ENCODE data around the gene CC2D2A. TPM values are rescaled to one million over a fixed set of nuclear protein-coding genes. Genes with fewer than 3 reads are reported as not detected.

Gene CC2D2A
- total RNA-seq, 1 experiment from 2014 or later, result 10.2 TPM

- ATAC-seq (no peak), DNase-seq (ENCODE audit: low spot score) (no peak)
- Mint-ChIP-seq H3K27ac (no peak overlapping the region), H3K9me3 (peaks cover 9% of the 10 kb centered on the region), H3K4me3 (no peak overlapping the region), H3K36me3 (no peaks in the 10 kb centered on the region), H3K4me1 (no peaks in the 10 kb centered on the region), H3K27me3 (ENCODE audit: low read depth) (no peaks in the 10 kb centered on the region)
- ChIA-PET POLR2A (no interaction called here), CTCF (no interaction called here)
- TF ChIP-seq ZNF138 (CRISPR knock-in tag; conservative IDR thresholded peaks at IDR 0.05), result no peak
- TF ChIP-seq EMX1 (CRISPR knock-in tag; IDR thresholded peaks at IDR 0.05), result no peak
- TF ChIP-seq, protein P1, sequence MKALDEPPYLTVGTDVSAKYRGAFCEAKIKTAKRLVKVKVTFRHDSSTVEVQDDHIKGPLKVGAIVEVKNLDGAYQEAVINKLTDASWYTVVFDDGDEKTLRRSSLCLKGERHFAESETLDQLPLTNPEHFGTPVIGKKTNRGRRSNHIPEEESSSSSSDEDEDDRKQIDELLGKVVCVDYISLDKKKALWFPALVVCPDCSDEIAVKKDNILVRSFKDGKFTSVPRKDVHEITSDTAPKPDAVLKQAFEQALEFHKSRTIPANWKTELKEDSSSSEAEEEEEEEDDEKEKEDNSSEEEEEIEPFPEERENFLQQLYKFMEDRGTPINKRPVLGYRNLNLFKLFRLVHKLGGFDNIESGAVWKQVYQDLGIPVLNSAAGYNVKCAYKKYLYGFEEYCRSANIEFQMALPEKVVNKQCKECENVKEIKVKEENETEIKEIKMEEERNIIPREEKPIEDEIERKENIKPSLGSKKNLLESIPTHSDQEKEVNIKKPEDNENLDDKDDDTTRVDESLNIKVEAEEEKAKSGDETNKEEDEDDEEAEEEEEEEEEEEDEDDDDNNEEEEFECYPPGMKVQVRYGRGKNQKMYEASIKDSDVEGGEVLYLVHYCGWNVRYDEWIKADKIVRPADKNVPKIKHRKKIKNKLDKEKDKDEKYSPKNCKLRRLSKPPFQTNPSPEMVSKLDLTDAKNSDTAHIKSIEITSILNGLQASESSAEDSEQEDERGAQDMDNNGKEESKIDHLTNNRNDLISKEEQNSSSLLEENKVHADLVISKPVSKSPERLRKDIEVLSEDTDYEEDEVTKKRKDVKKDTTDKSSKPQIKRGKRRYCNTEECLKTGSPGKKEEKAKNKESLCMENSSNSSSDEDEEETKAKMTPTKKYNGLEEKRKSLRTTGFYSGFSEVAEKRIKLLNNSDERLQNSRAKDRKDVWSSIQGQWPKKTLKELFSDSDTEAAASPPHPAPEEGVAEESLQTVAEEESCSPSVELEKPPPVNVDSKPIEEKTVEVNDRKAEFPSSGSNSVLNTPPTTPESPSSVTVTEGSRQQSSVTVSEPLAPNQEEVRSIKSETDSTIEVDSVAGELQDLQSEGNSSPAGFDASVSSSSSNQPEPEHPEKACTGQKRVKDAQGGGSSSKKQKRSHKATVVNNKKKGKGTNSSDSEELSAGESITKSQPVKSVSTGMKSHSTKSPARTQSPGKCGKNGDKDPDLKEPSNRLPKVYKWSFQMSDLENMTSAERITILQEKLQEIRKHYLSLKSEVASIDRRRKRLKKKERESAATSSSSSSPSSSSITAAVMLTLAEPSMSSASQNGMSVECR (CRISPR knock-in tag; IDR thresholded peaks at IDR 0.05; ENCODE audit: borderline replicate concordance), result no peak
- no peak for TF ChIP-seq ZNF219 (CRISPR knock-in tag; IDR thresholded peaks at IDR 0.05; ENCODE audit: borderline replicate concordance)
- no peak for TF ChIP-seq ZNF121 (CRISPR knock-in tag; IDR thresholded peaks at IDR 0.05)
- no peak for TF ChIP-seq ATF6 (CRISPR knock-in tag; IDR thresholded peaks at IDR 0.05)
- TF ChIP-seq ATF3 (CRISPR knock-in tag; conservative IDR thresholded peaks at IDR 0.05), result no peak
- no peak for TF ChIP-seq ESRRA (CRISPR knock-in tag; IDR thresholded peaks at IDR 0.05; ENCODE audit: borderline replicate concordance)
- TF ChIP-seq, protein P2, sequence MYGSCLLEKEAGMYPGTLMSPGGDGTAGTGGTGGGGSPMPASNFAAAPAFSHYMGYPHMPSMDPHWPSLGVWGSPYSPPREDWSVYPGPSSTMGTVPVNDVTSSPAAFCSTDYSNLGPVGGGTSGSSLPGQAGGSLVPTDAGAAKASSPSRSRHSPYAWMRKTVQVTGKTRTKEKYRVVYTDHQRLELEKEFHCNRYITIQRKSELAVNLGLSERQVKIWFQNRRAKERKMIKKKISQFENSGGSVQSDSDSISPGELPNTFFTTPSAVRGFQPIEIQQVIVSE (CRISPR knock-in tag; IDR thresholded peaks at IDR 0.05; ENCODE audit: borderline replicate concordance), result no peak
Measured at GRCh38 chr4:15436513-15436912, 33.2 kb upstream of the CC2D2A start.

DNA sequence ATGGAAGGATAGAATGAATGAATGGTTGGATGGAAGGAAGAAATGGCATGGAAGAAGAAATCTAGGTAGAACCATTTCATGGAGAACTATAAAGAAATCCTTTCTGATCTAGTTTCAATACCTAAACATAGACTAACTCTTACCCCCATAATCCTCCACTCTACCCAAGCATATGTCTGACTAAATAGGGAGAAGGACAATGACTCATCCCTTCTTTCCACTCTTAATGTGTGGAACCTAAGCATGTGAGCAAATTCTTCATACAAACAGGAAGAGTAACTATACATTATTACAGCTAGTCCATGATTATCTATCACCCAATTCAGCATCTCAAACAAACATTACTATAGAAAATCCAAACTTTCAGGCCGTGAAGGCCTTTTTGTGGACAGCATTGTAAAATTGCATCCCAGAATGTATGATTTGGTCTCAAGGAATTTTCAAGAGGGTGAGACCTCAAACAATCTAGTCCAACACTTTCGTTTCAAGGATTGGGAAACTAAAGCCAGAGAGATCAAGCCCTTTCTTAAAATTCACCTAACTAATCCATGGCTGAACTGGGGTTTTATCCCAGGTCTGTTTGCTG lies 30.6 kb upstream of the CC2D2A start:
- ATAC-seq, result no peak
- Mint-ChIP-seq H3K4me3 (no peak overlapping the region), H3K9me3 (peaks cover 10% of the 10 kb centered on the region), H3K27ac (no peak overlapping the region), H3K27me3 (ENCODE audit: low read depth) (no peaks in the 10 kb centered on the region), H3K36me3 (no peaks in the 10 kb centered on the region), H3K4me1 (no peaks in the 10 kb centered on the region)
- ChIA-PET POLR2A (no interaction called here), CTCF (no interaction called here)
- DNase-seq (ENCODE audit: low spot score), result no peak
- TF ChIP-seq, protein P3, sequence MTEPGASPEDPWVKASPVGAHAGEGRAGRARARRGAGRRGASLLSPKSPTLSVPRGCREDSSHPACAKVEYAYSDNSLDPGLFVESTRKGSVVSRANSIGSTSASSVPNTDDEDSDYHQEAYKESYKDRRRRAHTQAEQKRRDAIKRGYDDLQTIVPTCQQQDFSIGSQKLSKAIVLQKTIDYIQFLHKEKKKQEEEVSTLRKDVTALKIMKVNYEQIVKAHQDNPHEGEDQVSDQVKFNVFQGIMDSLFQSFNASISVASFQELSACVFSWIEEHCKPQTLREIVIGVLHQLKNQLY (CRISPR knock-in tag; IDR thresholded peaks at IDR 0.05), result no peak
- TF ChIP-seq OVOL2 (CRISPR knock-in tag; IDR thresholded peaks at IDR 0.05; ENCODE audit: borderline replicate concordance) (no peak), TCF7 (CRISPR knock-in tag; IDR thresholded peaks at IDR 0.05; ENCODE audit: low read depth) (no peak), JAZF1 (CRISPR knock-in tag; IDR thresholded peaks at IDR 0.05) (no peak), ZNF671 (CRISPR knock-in tag; IDR thresholded peaks at IDR 0.05) (no peak)
- TF ChIP-seq, protein P4, sequence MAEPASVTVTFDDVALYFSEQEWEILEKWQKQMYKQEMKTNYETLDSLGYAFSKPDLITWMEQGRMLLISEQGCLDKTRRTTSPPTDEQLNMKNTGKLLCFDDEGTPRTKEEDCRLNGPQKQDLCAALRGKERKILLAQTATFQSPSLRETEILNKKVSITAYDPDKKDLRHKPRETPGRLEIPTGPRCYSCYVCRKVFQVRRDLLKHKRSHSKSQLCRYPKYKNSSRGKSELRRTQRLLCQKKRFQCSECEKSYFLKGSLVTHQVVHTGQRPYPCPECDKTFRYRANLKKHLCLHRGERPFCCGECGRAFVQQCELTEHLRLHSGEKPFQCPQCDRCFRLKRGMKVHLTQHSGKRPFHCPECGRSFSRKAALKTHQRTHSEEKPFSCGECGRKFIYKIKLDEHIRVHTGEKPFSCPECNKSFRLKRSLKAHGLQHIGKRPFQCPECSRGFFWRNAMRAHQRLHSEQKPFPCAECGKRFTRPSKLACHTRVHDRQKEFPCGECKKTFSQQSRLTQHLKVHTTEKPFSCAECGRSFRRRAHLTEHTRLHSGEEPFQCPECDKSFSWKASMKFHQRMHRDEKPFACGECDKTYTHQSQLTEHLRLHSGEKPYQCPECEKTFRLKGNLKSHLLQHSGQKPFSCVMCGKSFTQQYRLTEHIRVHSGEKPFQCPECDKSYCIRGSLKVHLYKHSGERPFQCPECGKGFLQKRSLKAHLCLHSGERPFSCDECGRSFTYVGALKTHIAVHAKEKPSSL (CRISPR knock-in tag; conservative IDR thresholded peaks at IDR 0.05), result no peak

All from WTC11 (cell line).